EH (cell line): ENCODE data around the gene RNF10.
"Not testable (repeated sequence)": the region's sequence is repeated elsewhere in the genome, so short reads cannot be mapped to it uniquely, and the experiment has no call there.

Experiments used
- DNase-seq: peaks from one replicate; pipeline ENCODE4 v3.0.0-alpha.2; 2015; ENCODE audit warnings: low read depth

The RNF10 gene

DNA sequence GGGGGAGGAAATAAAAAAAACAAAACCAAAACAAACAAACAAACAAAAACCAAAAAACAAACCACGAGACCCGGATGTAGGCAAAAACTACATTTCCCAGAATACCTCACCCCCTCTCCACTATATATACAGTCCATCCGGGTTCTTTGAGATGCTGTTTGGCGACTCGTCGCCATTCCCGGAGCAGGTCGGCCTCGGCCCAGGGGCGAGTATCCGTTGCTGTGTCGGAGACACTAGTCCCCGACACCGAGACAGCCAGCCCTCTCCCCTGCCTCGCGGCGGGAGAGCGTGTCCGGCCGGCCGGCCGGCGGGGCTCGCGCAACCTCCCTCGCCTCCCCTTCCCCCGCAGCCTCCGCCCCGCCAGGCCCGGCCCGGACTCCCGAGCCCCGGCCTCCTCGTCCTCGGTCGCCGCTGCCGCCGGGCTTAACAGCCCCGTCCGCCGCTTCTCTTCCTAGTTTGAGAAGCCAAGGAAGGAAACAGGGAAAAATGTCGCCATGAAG is at the start of gene RNF10:
Gene RNF10, plus strand, starts transcription at position 154 of the 500 bp plus-strand sequence. CDS start 456 bp downstream, outside the sequence.
- DNase-seq = peak; percentile 85

DNA sequence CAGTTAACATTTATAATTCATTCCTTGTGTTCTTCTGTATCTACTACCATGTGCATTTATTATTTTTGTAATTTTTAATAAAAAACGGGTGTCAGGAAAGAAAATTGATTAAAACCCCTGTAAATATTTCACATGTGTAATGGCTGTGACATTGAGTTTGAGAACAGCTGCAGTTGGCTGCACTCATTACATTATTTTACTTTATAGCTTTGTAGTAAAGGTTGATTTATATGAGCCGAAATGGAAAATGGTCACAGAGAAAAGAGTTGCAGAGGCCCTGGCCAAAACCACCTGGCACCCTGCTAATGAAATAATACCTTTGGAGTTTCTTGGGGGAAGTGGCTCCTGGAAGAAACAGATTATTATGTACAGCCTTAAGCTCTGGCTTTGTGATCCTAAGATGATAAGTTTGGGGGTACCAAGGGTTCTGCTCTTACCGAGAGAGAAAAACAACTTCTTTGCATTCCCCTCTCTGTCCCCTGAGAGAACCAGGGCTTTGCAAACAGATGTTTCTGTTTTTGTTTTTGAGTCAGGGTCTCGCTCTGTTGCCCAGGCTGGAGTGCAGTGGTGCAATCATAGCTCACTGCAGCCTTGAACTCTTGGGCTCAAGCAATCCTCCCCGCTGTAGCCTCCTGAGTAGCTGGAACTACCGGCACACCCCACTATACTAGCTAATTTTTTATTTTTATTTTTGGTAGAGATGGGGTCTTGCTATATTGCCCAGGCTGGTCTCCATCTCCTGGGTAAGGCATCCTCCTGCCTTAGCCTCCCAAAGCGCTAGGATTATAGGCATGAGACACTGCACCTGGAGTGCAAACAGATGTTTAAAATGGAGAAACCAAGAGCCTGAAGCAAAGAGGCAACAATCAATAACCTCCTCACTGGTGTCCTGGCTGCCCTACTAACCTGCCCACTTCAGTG is 47.9 kb upstream of the RNF10 start:
- DNase-seq = no peak

DNA sequence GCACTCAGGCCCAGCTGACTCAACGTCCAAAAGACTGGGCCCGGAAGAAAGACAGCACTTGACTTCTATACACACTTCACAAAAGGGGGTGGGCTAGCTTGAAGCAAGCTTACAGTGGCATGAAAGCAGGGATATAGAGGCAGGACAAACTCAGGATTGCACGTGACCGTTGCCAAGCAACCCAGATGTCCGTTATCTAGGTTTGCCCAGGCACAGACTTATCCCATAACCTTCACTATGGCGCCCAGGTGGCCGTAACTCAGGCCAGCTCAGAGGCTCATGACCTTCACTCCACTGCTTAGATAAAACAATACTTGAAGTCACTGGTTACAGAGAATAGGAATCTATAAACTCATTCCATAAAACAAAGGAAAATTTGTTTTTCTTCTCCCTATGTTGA is 46.6 kb upstream of the RNF10 start:
- not testable (repeated sequence) for DNase-seq

DNA sequence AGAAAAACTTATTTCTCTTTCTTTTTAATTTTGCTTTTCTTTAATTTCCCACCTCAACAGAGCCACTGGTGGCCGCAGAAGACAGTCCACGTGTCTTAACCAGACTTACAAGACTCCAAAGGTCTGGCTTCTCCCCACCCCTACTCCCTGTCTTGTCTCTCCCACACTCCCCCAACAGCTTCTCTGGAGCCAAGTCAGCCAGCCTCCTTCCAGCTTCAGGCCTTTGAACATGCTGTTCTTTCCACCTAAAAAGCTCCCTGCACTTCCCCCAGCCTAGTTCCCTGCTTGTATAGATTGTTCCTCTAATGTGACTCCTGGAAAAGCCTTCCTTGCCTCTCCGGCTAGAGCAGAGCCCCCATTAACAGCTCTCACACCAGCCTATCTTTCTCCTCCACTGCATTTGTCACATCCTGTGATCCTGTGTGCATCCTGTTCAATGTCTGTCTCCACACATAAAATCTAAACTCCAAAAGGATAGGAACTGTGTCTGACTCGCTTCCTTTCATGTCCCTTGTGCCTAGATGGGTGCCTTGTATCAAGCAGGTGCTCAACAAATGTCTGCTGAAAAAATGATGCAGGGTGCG is 46.0 kb upstream of the RNF10 start:
- no peak for DNase-seq

DNA sequence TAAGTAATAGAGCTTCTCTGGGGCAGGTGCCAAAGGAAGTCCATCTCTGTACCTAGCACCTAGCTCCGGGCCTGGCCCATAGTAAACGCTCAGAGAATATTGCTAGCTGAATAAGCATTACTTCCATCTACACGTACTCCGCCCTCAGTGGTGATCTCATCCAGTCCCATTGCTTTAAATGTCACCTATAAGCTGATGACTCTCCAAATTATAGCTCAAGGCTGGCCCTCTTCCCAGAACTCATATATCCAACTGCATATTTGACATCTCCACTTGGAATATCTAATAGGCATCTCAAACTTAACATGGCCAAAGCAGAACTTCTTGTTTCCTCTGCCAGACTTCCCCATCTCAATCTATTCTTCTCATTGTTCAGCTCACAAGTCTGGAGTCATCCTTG is 45.1 kb upstream of the RNF10 start:
- peak; percentile 37 for DNase-seq

DNA sequence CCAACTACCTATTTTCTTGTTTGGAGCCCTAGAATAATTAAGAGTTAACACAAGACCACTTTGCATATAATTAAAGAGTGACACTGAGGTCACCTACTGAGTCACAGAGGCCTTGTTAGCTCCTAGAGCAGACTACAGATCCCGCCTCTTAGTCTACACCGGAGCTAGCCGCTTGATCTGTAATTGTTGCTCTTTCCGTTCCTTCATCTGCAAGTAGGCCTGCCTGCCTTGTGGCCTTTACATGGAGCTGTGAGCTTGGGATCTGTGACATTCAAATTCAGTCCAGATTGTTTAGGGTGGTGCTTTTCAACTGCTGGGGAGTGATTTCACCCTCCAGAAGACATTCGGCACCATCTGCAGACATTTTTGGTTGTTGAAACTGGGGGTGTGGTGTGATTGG is 43.8 kb upstream of the RNF10 start:
- DNase-seq = no peak

DNA sequence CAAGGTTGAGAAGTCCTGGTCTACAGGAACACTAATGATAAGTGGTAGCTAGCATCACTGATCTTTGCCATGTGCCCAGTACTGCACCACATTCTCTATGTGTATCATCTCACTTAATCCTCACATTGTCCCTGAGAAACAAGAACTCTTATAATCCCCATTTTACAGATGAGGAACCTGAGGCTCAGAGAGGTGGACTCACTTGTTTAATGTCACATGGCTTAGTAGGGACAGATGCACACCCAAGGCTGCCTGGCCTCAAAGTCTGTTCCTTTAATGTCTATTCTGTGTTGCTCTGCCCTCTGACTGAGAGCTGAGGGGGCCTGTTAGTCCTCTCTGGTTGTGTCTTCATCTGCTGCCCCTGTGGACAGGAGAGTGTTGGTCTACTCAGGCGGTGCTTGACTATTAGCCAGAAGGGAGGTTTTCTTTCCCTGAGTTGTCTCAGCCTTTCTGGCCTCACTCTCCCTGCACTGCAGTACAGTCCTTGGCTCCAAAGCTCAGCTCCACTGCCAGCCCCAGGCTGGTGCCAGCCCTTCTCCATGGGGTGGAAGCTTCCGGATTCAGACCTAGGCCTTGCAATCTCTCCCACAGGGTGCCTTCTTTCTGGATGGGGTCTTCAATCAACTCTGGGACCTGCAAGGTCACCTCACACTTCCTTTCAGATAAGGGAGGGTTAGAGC is 43.2 kb upstream of the RNF10 start:
- no peak for DNase-seq

DNA sequence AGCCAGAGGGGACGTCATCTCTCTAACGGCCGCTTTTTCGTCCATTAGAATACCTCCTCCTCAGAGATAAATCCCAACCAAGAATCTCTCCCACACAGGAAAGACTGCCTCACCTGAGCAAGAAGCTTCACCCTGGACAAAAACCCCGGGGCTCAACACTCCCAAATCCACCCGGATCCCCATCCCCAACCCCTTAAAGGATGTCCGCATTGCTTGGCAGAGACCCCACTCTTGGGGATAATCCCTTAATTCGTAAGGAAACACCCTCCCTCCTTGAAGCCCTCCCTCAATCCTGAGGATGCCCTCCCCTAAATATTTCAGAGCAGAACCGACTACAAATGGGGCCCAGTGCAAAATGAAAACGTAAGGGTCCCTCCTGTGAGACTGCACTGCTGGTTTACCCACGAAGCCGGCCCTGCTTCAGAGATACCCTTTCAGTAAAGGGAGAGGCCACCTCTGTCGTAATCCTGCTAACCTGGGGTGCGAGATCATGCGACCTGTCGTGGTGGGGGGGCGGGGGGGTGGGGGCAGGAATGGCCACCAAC is 38.9 kb upstream of the RNF10 start:
- no peak for DNase-seq

DNA sequence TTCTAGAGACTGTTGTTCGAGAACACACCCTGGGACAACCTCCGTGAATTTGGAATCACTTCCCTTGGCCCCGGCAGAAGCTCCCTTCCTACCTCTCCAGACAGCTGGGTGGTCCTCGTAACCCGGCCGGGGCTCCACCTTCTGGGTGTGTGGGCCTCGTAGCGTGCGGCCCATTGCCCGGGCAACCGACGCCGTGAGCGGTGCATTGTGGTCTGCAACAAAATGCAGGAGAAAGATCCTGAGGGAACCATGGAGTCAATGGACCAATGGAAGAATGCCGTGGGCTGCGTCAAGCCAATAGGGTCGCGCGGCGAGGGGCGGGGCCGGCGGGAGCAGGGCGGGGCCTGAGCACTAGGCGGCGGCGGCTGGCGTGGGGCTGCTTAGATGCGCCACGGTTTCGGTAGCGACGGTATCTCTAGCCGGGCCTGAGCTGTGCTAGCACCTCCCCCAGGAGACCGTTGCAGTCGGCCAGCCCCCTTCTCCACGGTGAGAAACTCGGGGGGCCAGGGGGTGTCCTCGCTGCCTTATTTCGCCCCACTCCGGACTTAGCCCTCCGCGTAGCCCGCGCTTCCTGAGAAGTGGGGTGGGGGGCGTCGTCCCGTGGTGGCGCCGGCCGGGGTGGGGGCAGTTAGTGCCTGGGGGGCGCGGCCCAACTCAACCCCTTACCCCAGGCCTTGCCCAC is 38.3 kb upstream of the RNF10 start, which contains the start of gene DYNLL1:
Gene DYNLL1, plus strand, starts transcription at position 383 of the 682 bp plus-strand sequence. CDS start 309 bp downstream, outside the sequence.
- DNase-seq = peak; percentile 95

DNA sequence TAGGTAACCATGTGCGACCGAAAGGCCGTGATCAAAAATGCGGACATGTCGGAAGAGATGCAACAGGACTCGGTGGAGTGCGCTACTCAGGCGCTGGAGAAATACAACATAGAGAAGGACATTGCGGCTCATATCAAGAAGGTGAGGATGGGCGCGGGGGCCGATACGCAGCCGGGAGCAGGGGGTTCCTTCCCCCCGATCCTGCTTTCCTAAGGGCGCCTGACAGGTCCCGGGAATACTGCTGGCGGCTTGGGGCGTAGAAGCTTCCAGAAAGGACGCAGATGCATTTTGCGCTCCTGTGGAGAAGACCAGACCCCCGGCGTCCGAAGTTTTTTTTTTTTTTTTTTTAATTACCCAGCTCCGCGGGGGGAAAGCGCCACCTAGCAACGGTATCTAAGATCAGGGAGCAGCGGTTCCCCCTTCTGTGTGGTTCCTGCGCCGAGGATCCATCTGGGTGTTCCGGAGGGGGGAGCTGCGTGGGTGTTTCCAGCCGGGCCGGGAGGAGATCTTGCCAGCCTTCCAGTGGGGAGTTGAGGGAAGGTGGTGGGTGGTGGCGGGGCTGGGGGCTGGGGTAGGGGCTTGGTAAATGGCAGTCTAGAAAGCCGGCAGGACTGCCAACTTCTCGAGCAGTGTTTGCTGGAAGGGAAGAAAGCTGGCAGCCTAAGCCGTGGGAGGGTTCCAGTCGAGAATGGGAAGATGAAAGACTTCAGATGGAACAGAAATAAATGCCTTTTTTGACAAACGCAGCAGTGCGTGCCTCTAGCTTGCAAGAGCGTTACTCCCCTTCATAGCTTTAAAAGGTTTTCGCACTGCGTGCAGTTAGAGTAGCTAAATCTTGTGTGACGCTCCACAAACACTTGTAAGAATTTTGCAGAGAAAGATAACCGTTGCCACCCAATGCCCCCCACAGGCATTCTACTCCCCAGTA is 37.5 kb upstream of the RNF10 start:
- DNase-seq = peak; percentile 63

DNA sequence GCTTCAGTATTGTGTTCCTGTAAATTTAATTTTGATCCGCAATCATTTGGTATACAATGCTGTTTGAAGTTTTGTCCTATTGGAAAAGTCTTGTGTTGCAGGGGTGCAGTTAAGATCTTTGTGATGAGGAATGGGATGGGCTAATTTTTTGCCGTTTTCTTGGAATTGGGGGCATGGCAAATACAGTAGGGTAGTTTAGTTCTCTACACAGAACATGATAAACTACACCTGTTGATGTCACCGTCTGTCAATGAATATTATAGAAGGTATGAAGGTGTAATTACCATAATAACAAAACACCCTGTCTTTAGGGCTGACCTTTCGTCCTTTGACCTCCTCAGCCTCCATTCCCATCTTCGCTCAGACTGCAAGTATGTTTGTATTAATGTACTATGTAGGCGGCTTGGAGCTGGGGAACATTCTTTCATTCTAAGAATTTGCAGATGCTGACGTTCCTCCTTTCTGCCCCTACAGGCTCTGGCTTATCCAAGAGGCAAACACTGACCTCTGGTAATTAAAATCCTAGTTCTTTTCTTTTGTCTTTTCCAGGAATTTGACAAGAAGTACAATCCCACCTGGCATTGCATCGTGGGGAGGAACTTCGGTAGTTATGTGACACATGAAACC is 36.5 kb upstream of the RNF10 start:
- peak; percentile 50 for DNase-seq

DNA sequence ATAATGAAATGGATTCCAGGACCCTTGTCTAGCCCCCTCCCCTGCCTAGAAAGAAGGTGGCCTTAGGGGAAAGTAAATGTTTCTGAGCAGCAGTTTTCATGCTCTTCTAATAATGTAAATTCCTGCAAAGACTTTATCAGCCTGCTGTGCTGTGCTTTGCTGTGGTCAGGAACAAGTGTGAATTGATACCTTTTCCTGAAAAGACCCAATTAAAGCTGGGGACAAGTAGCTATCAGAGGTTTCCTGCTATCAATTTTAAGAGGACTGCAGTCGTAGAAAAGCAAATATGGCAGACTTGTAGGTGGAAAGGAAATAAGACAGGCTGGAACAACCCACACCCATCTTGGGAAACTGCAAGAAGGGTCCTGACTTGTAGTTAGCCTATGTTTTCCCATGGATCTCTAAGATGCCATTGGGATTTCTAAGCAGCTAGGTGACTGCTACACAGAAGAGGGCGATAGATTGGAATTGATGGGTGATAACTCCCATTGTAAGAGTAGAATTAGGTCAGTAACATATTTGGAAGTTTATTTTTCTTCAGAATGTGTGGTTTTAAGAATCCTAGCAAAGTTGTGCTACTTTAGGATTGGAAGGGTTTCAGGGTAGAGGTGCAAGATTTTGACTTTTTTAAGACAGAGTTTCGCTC is 35.2 kb upstream of the RNF10 start:
- DNase-seq = peak; percentile 1

DNA sequence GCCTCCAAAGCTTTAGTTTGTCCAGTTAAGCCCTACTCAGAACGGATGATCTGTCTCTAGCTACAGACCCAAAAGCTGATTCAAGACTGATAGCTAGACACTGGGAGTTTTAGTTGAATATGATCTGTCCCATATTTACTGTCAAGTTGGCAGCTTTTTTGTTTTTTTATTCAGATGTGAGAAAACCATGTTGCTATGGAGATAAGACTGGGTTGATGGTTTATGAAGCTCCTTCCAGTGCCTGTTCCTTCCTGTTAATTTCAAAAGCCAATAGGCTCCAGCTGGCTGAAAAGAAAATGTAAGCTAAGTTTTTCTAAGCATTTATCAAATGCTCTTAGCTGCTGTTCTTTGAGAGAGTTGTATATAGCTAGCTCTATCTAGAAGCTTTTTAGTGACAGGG is 33.6 kb upstream of the RNF10 start:
- DNase-seq = peak; percentile 19

DNA sequence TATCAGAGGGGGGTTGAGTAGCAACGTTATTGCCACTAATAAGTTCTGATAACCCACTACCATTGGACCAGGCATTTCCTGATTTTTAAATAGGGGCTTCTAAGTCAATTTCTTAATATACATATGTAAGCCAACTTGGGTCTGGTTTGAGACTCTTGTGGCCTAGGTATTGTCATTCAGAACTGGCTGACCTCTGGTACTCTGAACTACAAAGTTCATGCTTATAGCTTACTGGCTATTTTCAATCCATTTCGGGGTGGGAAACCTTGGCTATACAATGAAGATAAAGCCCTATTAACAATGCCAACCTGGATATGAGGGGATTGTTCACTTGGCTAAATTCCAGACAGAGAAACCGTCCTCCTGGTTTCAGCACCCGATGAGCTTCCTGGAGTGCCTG is 29.6 kb upstream of the RNF10 start:
- no peak for DNase-seq

DNA sequence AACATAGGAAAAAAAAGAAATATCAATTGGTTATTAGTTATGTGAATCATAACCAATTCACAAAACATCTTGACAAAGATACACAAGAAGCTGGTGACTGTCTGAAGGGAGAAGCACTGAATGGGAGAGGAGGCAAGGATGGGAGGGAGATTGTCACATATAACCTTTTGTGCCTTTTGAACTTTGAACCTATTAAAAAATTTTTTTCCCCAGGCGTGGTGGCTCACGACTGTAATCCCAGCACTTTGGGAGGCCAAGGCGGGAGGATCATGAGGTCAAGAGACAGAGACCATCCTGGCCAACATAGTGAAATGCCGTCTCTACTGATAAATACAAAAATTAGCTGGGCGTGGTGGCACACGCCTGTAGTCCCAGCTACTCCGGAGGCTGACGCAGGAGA is 25.6 kb upstream of the RNF10 start:
- DNase-seq = no peak

DNA sequence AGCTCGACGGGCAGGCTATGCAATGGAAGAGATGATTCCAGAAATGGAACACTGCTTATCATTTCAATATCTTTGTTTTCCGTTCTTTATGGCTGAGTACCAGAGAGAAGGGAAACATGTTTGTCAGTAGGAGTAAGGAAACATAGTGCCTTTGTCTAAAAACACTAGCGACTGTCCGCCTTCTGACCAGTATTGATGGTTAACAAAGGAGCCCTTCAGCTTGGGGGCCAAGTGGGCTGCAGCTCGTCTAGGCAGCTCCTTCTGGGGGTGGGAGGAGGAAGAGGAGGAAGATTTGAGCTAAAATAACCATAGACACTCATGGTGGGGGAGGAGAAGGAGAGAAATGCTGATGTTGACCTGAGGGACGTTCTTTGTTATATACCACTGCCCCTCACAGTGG is 20.2 kb upstream of the RNF10 start:
- DNase-seq = no peak

DNA sequence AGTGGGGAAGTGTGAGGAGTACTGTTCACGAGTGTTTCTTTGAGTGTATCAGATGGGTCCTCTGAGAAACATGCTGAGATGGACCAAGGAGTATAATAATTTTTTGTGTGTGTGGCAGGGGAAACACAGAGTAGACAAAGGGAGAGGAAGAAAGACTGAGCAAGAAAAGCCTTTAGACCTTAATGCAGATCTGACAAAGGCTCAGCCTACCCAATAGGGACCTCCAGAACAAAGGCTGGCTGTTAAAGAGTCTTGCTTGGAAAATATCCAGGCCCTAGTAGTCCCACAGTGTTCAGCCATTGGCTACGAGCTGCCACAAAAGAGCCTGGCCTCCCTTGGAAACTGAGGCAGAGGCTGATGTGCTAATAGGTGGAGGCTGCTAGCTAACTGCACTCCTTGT is 18.7 kb upstream of the RNF10 start:
- DNase-seq = no peak

DNA sequence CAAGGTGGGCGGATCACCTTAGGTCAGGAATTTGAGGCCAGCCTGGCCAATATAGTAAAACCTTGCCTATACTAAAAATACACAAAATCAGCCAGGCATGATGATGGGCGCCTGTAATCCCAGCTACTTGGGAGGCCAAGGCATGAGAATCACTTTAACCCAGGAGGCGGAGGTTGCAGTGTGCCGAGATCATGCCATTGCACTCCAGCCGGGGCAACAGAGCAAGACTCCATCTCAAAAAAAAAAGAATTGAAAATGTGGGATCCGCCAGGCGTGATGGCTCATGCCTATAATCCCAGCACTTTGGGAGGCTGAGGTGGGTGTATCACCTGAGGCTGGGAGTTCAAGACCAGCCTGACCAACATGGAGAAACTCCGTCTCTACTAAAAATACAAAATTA is 14.8 kb upstream of the RNF10 start:
- DNase-seq = not testable (repeated sequence)

DNA sequence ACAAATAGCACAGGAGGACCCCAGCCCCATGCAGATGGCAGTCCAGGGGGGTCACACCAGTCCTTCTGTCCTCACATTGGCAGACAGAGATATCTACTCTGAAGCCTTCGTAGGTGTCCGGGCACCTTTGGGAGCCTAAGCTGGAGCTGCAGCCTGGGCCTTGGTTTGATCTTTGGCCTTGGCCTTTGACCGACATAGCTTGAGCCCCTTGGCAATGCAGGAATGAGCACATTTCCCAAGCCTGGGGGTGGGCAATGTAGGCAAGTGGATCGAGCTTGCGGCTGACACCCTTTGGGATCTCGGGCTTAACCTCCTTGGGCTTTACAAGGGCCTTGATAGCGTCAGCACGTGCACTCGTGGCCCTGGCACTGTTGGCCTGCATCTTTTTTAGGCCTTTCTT is 11.6 kb upstream of the RNF10 start:
- DNase-seq = no peak
